AG10803 (cell line): ENCODE data around the gene DIPK1B.
"Not testable (repeated sequence)": the region's sequence is repeated elsewhere in the genome, so short reads cannot be mapped to it uniquely, and the experiment has no call there.

Experiments used
- DNase-seq: peaks from one replicate; pipeline ENCODE4 v3.0.0; 2010; ENCODE audit warnings: low read depth
- H3K4me3 ChIP-seq: 2 replicates; pipeline ENCODE4 v1.5.1; 2011; ENCODE audit warnings: mild to moderate bottlenecking, low read length, control low read depth
- CTCF ChIP-seq: conservative IDR thresholded peaks from 2 replicates; pipeline ENCODE4 v1.5.1; 2011; ENCODE audit warnings: mild to moderate bottlenecking, low read length, control low read depth, inconsistent platforms

The DIPK1B gene

GRCh38 chr9:136761545-136761981, 49.2 kb downstream of the DIPK1B start:
- DNase-seq: no peak
- TF ChIP-seq CTCF: no peak
- H3K4me3 ChIP-seq: no peak overlapping the region

- TF ChIP-seq CTCF: no peak
- no peak overlapping the region for H3K4me3 ChIP-seq
- DNase-seq: no peak
These were observed 49.9 kb downstream of the DIPK1B start for GRCh38 chr9:136762221-136762691.

GRCh38 chr9:136762915-136763648, 50.7 kb downstream of the DIPK1B start:
- no peak overlapping the region for H3K4me3 ChIP-seq
- no peak for TF ChIP-seq CTCF
- DNase-seq: no peak

- no peak for DNase-seq
- no peak for TF ChIP-seq CTCF
- no peak overlapping the region for H3K4me3 ChIP-seq
These were observed 51.3 kb downstream of the DIPK1B start for GRCh38 chr9:136763649-136764035.

- DNase-seq: no peak
- no peak within 1 kb of the TSS for H3K4me3 ChIP-seq
- no peak for TF ChIP-seq CTCF
These were observed 52.0 kb downstream of the DIPK1B start, which contains the start of gene LCN15 for GRCh38 chr9:136764301-136764891. Gene LCN15 (minus strand): TSS chr9:136764518. CDS start chr9:136764488, 30 bp downstream.

GRCh38 chr9:136765041-136765440, 52.7 kb downstream of the DIPK1B start:
- DNase-seq: no peak
- TF ChIP-seq CTCF: no peak
- H3K4me3 ChIP-seq: no peak overlapping the region

- not testable (repeated sequence) for DNase-seq, H3K4me3 ChIP-seq
These were observed 53.5 kb downstream of the DIPK1B start for GRCh38 chr9:136765745-136766409.
